Stimulated activated CD4-positive, alpha-beta T cell treated with anti-CD3 and anti-CD28 coated beads, Interleukin-1b, Interleukin-23, amount 100 ng/mL, for 1 hour (primary cell): ENCODE results near the gene VMP1.
"Not testable (repeated sequence)": the region's sequence is repeated elsewhere in the genome, so short reads cannot be mapped to it uniquely, and the experiment has no call there.

Source experiments
- DNase-seq, 2 donors: peaks; one replicate each; pipeline ENCODE4 v3.0.0-alpha.2; 2020; ENCODE audit warnings: low read depth in 2 of 2

The VMP1 gene

GRCh38 chr17:59859444-59860025, 152.1 kb downstream of the VMP1 start:
- DNase-seq, result no peak

- DNase-seq, result no peak
Observed at GRCh38 chr17:59863616-59864015, 156.2 kb downstream of the VMP1 start.

- DNase-seq, result no peak
Observed at GRCh38 chr17:59869941-59870218, 162.4 kb downstream of the VMP1 start.

GRCh38 chr17:59870482-59870881, 163.0 kb downstream of the VMP1 start:
- DNase-seq, result no peak

- DNase-seq, result no peak
Observed at GRCh38 chr17:59872351-59872750, 164.9 kb downstream of the VMP1 start.

GRCh38 chr17:59873414-59873813, 166.0 kb downstream of the VMP1 start:
- not testable (repeated sequence) for DNase-seq

- DNase-seq, result no peak
Observed at GRCh38 chr17:59874376-59874775, 166.9 kb downstream of the VMP1 start.

- DNase-seq, result no peak
Observed at GRCh38 chr17:59876107-59876506, 168.7 kb downstream of the VMP1 start.

- no peak for DNase-seq
Observed at GRCh38 chr17:59877965-59878364, 170.5 kb downstream of the VMP1 start.

- DNase-seq, result no peak
Observed at GRCh38 chr17:59878624-59879023, 171.2 kb downstream of the VMP1 start.

- DNase-seq, result no peak
Observed at GRCh38 chr17:59884861-59885260, 177.4 kb downstream of the VMP1 start.

- DNase-seq, result no peak
Observed at GRCh38 chr17:59888145-59888750, 180.8 kb downstream of the VMP1 start.

GRCh38 chr17:59890720-59891119, 183.3 kb downstream of the VMP1 start:
- no peak for DNase-seq
